Measurements from ENCODE around the gene TSGA10IP.

TSGA10IP gene

DNA sequence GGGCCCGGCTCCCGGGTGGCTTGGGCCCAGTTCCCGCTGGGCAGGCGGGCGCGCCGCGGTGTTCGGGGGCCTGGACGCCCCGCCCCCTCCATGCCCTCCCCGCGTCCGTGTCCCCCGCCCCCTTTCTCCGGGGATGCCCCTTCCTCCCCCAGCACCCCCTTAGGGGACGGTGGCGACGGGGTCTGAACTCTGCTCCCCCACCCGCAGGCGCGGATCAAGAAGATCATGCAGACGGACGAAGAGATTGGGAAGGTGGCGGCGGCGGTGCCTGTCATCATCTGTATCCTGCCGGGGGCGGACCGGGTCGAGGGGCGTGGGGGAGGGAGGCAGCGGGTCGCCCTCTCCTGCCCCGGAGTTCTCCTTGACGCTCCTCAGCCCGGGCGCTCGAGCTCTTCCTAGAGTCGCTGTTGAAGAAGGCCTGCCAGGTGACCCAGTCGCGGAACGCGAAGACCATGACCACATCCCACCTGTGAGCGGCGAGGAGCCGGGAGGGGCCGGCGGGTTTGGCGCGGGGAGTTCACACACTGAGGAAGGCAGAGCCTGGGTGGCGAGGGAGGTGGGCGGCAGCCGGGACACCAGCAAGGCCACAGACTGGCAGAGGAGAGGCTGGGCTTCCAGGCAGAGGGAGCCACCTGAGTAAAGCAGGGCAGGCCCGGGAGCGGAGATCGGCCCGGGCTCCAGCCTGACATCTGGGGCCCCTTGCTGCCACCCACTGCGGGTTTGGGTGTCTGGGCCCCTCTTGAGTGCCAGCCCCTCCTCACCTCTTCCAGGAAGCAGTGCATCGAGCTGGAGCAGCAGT, 25.5 kb upstream of the TSGA10IP start:
- no peak for TF ChIP-seq EZH2phosphoT487 (IDR thresholded peaks at IDR 0.05; ENCODE audit: borderline replicate concordance, low read length)
- TF ChIP-seq, protein P1, sequence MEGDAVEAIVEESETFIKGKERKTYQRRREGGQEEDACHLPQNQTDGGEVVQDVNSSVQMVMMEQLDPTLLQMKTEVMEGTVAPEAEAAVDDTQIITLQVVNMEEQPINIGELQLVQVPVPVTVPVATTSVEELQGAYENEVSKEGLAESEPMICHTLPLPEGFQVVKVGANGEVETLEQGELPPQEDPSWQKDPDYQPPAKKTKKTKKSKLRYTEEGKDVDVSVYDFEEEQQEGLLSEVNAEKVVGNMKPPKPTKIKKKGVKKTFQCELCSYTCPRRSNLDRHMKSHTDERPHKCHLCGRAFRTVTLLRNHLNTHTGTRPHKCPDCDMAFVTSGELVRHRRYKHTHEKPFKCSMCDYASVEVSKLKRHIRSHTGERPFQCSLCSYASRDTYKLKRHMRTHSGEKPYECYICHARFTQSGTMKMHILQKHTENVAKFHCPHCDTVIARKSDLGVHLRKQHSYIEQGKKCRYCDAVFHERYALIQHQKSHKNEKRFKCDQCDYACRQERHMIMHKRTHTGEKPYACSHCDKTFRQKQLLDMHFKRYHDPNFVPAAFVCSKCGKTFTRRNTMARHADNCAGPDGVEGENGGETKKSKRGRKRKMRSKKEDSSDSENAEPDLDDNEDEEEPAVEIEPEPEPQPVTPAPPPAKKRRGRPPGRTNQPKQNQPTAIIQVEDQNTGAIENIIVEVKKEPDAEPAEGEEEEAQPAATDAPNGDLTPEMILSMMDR (IDR thresholded peaks at IDR 0.05; ENCODE audit: low read depth, low read length, poor library complexity, severe bottlenecking), result no peak
- Histone ChIP-seq H3K9me3 (ENCODE audit: control insufficient read depth, insufficient read depth, low read length) (no peaks in the 10 kb centered on the region), H4K20me1 (ENCODE audit: control insufficient read depth, insufficient read depth, low read depth, low read length) (no peaks in the 10 kb centered on the region), H3K4me1 (ENCODE audit: control insufficient read depth, low read length) (peaks cover 23% of the 10 kb centered on the region), H3K79me2 (ENCODE audit: control insufficient read depth, low read length) (peaks cover 22% of the 10 kb centered on the region), H3K27ac (ENCODE audit: low read depth, low read length) (no peak overlapping the region), H3K36me3 (ENCODE audit: control insufficient read depth, low read length) (peaks cover 4% of the 10 kb centered on the region; the same call in 1 of the 2 replicates), H3K4me3 (ENCODE audit: low read length) (peak overlapping the region; percentile 82), H3K9me2 (replicated peaks; ENCODE audit: control insufficient read depth, low read length) (no peaks in the 10 kb centered on the region), H3K4me2 (ENCODE audit: low read length) (peak overlapping the region; percentile 77), H3K27me3 (ENCODE audit: control insufficient read depth, low read length) (no peaks in the 10 kb centered on the region), H3F3A (ENCODE audit: control insufficient read depth, insufficient read depth) (no peaks in the 10 kb centered on the region)

DNA sequence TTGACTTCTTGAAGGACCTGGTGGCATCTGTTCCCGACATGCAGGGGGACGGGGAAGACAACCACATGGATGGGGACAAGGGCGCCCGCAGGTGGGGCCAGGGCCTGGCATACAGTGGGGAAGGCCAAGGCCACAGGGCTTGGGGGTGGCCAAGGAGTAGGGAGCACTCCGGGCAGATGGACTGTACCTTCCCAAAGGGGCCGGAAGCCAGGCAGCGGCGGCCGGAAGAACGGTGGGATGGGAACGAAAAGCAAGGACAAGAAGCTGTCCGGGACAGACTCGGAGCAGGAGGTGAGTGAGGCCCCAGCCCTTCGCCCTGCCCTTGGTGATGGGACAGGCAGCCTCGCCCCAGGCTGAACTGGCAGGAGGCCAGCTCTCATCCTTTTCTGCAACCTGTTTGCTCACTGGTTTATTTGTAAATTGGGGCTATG, 24.9 kb upstream of the TSGA10IP start:
- no peak for TF ChIP-seq EZH2phosphoT487 (IDR thresholded peaks at IDR 0.05; ENCODE audit: borderline replicate concordance, low read length)
- TF ChIP-seq, protein P1 (IDR thresholded peaks at IDR 0.05; ENCODE audit: low read depth, low read length, poor library complexity, severe bottlenecking), result no peak
- Histone ChIP-seq H3K4me1 (ENCODE audit: control insufficient read depth, low read length) (peaks cover 23% of the 10 kb centered on the region), H3K27me3 (ENCODE audit: control insufficient read depth, low read length) (no peaks in the 10 kb centered on the region), H3K27ac (ENCODE audit: low read depth, low read length) (no peak overlapping the region), H3K36me3 (ENCODE audit: control insufficient read depth, low read length) (peaks cover 4% of the 10 kb centered on the region; the same call in 1 of the 2 replicates), H3K4me3 (ENCODE audit: low read length) (peak overlapping the region; percentile 82), H3F3A (ENCODE audit: control insufficient read depth, insufficient read depth) (no peaks in the 10 kb centered on the region), H3K9me2 (replicated peaks; ENCODE audit: control insufficient read depth, low read length) (no peaks in the 10 kb centered on the region), H4K20me1 (ENCODE audit: control insufficient read depth, insufficient read depth, low read depth, low read length) (no peaks in the 10 kb centered on the region), H3K79me2 (ENCODE audit: control insufficient read depth, low read length) (peaks cover 22% of the 10 kb centered on the region), H3K9me3 (ENCODE audit: control insufficient read depth, insufficient read depth, low read length) (no peaks in the 10 kb centered on the region), H3K4me2 (ENCODE audit: low read length) (peak overlapping the region; percentile 77)

DNA sequence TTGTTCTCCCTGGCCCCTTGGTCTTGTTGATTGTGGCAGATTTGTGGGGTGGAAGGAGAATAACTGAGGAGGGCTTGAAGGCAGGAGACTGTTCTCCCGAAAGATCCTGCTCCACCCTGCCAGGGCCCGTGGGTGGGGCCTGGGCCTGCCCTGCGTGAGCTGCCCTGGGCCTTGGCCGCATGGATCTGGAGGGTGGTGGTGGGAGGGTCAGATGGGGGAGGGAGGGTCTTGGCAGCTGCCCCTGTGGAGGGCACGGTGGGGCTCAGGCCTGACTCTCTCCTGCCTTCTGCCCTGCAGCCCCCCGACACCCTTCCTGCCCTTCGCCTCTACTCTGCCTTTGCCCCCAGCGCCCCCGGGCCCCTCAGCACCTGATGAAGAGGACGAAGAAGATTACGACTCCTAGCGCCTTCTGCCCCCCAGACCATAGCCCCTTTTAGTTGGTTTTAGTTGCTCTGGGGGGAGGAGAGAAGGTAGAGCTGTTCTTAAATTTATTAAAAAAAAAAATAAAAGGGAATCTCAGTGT, 24.2 kb upstream of the TSGA10IP start:
- H4K20me1 ChIP-seq (ENCODE audit: control insufficient read depth, insufficient read depth, low read depth, low read length), result no peaks in the 10 kb centered on the region
- H3K27ac ChIP-seq (ENCODE audit: low read depth, low read length), result no peak overlapping the region
- no peaks in the 10 kb centered on the region for H3F3A ChIP-seq (ENCODE audit: control insufficient read depth, insufficient read depth)
- peaks cover 23% of the 10 kb centered on the region for H3K4me1 ChIP-seq (ENCODE audit: control insufficient read depth, low read length)
- H3K27me3 ChIP-seq (ENCODE audit: control insufficient read depth, low read length), result no peaks in the 10 kb centered on the region
- H3K79me2 ChIP-seq (ENCODE audit: control insufficient read depth, low read length), result peaks cover 22% of the 10 kb centered on the region
- H3K4me2 ChIP-seq (ENCODE audit: low read length), result no peak overlapping the region
- no peaks in the 10 kb centered on the region for H3K9me2 ChIP-seq (replicated peaks; ENCODE audit: control insufficient read depth, low read length)
- TF ChIP-seq EZH2phosphoT487 (IDR thresholded peaks at IDR 0.05; ENCODE audit: borderline replicate concordance, low read length), result no peak
- TF ChIP-seq, protein P1 (IDR thresholded peaks at IDR 0.05; ENCODE audit: low read depth, low read length, poor library complexity, severe bottlenecking), result no peak
- H3K4me3 ChIP-seq (ENCODE audit: low read length), result no peak overlapping the region
- no peaks in the 10 kb centered on the region for H3K9me3 ChIP-seq (ENCODE audit: control insufficient read depth, insufficient read depth, low read length)
- H3K36me3 ChIP-seq (ENCODE audit: control insufficient read depth, low read length), result peaks cover 4% of the 10 kb centered on the region; the same call in 1 of the 2 replicates
